HUES48 (cell line): ENCODE data around the gene ZBTB18.

Experiments
- H3K27ac ChIP-seq: one replicate; pipeline ENCODE4 v1.7.0; 2013; ENCODE audit warnings: low read depth, low read length, inconsistent platforms
- H3K27me3 ChIP-seq: 2 replicates; pipeline ENCODE4 v1.6.1; 2013; ENCODE audit warnings: mild to moderate bottlenecking, low read length; ENCODE audit not compliant: control insufficient read depth, insufficient read depth
- H3K36me3 ChIP-seq: 2 replicates; pipeline ENCODE4 v1.6.1; 2013; ENCODE audit warnings: low read length; ENCODE audit not compliant: control insufficient read depth, insufficient read depth
- H3K4me1 ChIP-seq: 2 replicates; pipeline ENCODE4 v1.6.1; 2013; ENCODE audit warnings: mild to moderate bottlenecking, low read length; ENCODE audit not compliant: control insufficient read depth, insufficient read depth
- H3K4me3 ChIP-seq: 2 replicates; pipeline ENCODE4 v1.5.1; 2013; ENCODE audit warnings: mild to moderate bottlenecking, low read depth, low read length
- H3K9ac ChIP-seq: 2 replicates; pipeline ENCODE4 v1.6.1; 2013; ENCODE audit warnings: mild to moderate bottlenecking, low read depth, low read length, moderate library complexity
- H3K9me3 ChIP-seq: 2 replicates; pipeline ENCODE4 v1.6.1; 2013; ENCODE audit warnings: low read length; ENCODE audit not compliant: control insufficient read depth, insufficient read depth

ZBTB18 gene

GRCh38 chr1:244076740-244077139, 25.7 kb downstream of the ZBTB18 start:
- H3K9me3 ChIP-seq: no peaks in the 10 kb centered on the region
- H3K27ac ChIP-seq: no peak overlapping the region
- no peaks in the 10 kb centered on the region for H3K27me3 ChIP-seq
- H3K9ac ChIP-seq: no peak overlapping the region
- H3K36me3 ChIP-seq: no peaks in the 10 kb centered on the region
- H3K4me3 ChIP-seq: no peak overlapping the region
- peaks cover 14% of the 10 kb centered on the region for H3K4me1 ChIP-seq

DNA sequence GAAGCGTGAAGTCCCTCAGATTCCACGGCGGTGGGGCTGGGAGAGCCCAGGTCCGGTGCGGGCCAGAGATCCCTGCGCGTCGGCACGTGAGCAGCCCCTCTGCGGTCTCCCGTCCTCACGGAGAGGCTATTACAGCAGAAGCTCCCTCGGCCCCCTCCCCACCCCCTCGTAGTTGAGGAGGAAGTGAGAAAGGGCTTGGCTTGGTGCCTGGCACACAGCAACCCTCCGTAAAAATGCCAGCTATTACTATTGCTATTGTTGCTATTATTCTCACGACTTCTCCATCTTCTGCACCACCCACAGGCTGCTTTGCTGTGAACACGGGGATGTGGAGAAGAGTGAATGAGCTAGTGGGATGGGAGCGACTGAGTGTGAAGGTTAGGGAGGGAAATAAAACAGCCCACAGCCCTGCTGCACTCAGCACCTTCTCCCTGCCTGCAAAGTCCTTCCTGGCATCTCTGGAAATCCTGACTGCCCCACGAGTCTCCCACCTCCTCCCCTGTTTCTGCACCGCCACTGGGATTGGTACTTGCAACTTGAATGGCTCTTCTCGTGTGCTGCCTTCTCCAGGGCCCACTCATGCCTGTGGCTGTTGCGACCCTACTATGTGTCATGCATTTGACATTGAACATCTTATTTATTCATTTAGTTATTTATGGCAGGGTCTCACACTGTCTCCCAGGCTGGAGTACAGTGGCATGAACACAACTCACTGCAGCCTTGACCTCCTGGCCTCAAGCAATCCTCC, 26.6 kb downstream of the ZBTB18 start:
- no peak overlapping the region for H3K9ac ChIP-seq
- H3K27ac ChIP-seq: no peak overlapping the region
- H3K4me1 ChIP-seq: peaks cover 14% of the 10 kb centered on the region
- H3K36me3 ChIP-seq: no peaks in the 10 kb centered on the region
- H3K27me3 ChIP-seq: no peaks in the 10 kb centered on the region
- no peaks in the 10 kb centered on the region for H3K9me3 ChIP-seq
- no peak overlapping the region for H3K4me3 ChIP-seq

GRCh38 chr1:244080343-244080929, 29.4 kb downstream of the ZBTB18 start:
- Histone ChIP-seq H3K27me3 (no peaks in the 10 kb centered on the region), H3K9ac (no peak overlapping the region), H3K27ac (no peak overlapping the region)

GRCh38 chr1:244082969-244083368, 31.9 kb downstream of the ZBTB18 start:
- Histone ChIP-seq H3K4me1 (no peaks in the 10 kb centered on the region), H3K27ac (no peak overlapping the region), H3K9ac (no peak overlapping the region), H3K4me3 (no peak overlapping the region), H3K27me3 (no peaks in the 10 kb centered on the region), H3K9me3 (no peaks in the 10 kb centered on the region), H3K36me3 (no peaks in the 10 kb centered on the region)

More at GRCh38 chr1:244080343-244080929, 29.4 kb downstream of the ZBTB18 start:
- Histone ChIP-seq H3K9me3 (no peaks in the 10 kb centered on the region), H3K36me3 (no peaks in the 10 kb centered on the region), H3K4me1 (peaks cover 7% of the 10 kb centered on the region), H3K4me3 (no peak overlapping the region)

GRCh38 chr1:244083383-244083943, 32.4 kb downstream of the ZBTB18 start:
- Histone ChIP-seq H3K9me3 (no peaks in the 10 kb centered on the region), H3K4me3 (no peak overlapping the region), H3K9ac (no peak overlapping the region), H3K27me3 (no peaks in the 10 kb centered on the region), H3K36me3 (no peaks in the 10 kb centered on the region), H3K4me1 (no peaks in the 10 kb centered on the region), H3K27ac (no peak overlapping the region)

DNA sequence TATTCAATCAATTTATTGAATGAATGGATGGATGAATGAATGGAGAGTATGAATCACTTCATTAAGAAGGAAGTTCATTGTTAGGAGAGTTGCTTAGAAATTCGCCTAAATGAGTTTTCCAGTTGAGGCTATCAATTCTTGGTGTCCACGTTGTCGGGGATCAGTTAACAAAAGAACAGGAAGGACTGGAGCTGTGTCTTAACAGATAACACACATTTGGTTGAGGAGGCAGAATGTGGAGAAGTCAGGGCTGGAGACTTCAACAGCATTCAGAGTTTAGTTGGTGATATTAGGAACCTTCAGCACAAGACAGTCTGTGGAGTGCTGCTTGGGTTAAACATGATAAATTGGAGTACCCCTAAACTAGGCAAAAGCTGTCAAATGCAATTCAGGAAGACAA, 33.7 kb downstream of the ZBTB18 start:
- Histone ChIP-seq H3K27me3 (no peaks in the 10 kb centered on the region), H3K27ac (no peak overlapping the region), H3K4me3 (no peak overlapping the region), H3K9ac (no peak overlapping the region), H3K9me3 (no peaks in the 10 kb centered on the region), H3K4me1 (no peaks in the 10 kb centered on the region), H3K36me3 (no peaks in the 10 kb centered on the region)

- no peak overlapping the region for H3K4me3 ChIP-seq
- H3K27ac ChIP-seq: no peak overlapping the region
- no peaks in the 10 kb centered on the region for H3K4me1 ChIP-seq
- no peaks in the 10 kb centered on the region for H3K36me3 ChIP-seq
- no peak overlapping the region for H3K9ac ChIP-seq
- H3K9me3 ChIP-seq: no peaks in the 10 kb centered on the region
- H3K27me3 ChIP-seq: no peaks in the 10 kb centered on the region
Observed at GRCh38 chr1:244085891-244086290, 34.8 kb downstream of the ZBTB18 start.

DNA sequence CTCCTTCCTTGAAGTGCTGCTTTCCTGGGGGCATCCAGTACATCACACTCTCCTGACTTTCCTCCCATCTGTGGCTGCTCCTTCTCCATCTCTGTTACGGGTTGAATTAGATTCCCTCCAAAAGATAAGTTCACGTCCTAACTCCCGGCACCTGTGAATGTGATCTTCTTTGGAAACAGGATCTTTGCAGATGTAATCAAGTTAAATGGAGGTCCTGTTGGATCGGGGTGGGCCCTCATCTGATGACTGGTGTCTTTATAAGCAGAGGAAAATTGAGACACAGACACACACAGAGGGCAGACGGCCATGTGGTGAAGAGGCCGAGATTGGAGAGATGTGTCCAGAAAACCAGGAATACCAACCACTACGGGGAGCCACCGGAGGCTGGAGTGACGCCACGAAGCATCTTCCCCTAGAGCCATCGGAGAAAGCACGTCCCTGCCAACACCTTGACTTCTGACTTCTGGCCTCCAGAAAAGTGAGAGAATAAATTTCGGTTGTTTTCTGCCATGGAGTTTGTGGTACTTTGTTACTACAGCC, 36.0 kb downstream of the ZBTB18 start:
- Histone ChIP-seq H3K27ac (no peak overlapping the region), H3K27me3 (no peaks in the 10 kb centered on the region)

DNA sequence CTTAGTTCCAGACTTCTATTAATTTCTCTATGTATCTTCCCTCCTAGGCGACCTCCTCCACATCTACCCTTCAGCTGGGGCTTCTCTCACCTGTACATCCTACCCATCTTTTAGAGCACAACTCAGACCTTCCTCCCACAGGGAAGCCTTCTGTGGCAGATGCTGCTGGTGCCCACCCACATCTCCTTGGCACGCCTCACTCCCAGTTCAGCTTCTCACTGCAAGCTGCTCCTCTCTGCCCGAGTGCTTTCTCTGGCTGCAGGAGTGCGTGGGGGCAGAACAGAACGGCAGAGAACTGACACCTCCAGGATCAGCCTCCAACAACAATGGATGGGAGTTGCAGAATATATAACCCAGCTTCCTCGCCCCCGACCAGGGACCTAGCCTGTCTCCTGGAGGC, 36.5 kb downstream of the ZBTB18 start:
- Histone ChIP-seq H3K9me3 (no peaks in the 10 kb centered on the region), H3K4me3 (no peak overlapping the region), H3K9ac (no peak overlapping the region), H3K27me3 (no peaks in the 10 kb centered on the region), H3K36me3 (no peaks in the 10 kb centered on the region), H3K4me1 (no peaks in the 10 kb centered on the region), H3K27ac (no peak overlapping the region)

More for the DNA sequence above, 36.0 kb downstream of the ZBTB18 start:
- H3K9ac ChIP-seq: no peak overlapping the region
- no peaks in the 10 kb centered on the region for H3K4me1 ChIP-seq
- H3K36me3 ChIP-seq: no peaks in the 10 kb centered on the region
- H3K9me3 ChIP-seq: no peaks in the 10 kb centered on the region
- no peak overlapping the region for H3K4me3 ChIP-seq

DNA sequence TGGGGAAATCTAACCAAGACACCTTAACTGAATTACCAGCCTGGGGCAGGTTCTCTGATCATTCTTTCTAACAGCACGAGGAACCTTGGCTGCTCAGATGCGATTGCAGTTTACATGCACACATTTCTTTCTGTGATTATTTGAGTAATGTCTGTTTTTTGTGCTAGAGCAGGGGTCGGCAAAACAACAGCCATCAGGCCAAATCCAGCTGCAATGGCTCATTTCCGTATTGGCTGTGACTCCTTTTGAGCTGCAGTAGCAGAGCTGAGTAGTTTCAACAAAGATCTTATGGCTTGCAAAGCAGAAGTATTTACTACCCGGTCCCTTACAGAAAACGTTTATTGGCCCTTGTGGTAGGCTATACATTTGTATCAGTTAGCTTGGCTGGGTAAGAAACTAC, 37.1 kb downstream of the ZBTB18 start:
- Histone ChIP-seq H3K27me3 (no peaks in the 10 kb centered on the region), H3K4me1 (no peaks in the 10 kb centered on the region), H3K36me3 (no peaks in the 10 kb centered on the region), H3K9ac (no peak overlapping the region), H3K27ac (no peak overlapping the region), H3K9me3 (no peaks in the 10 kb centered on the region), H3K4me3 (no peak overlapping the region)

DNA sequence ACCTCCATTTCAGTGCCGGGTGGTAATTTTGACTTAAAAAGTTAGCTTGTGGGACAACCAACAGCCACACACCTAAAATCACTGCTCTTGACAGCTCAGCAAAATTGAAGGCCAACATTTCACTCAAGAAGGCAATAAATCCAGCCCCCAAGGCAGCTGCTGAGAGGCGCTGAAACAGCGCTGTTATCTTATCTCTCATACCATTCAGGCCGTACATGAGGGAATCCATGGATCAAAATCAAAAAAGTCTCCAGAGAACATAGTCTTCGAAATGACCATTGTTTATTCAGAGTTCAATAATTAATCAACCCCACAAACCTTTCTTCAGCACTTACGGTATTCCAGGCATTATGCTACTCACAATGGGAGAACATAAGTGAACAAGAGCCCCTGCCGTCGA, 38.5 kb downstream of the ZBTB18 start:
- Histone ChIP-seq H3K9ac (no peak overlapping the region), H3K4me3 (no peak overlapping the region), H3K36me3 (no peaks in the 10 kb centered on the region), H3K9me3 (no peaks in the 10 kb centered on the region), H3K4me1 (no peaks in the 10 kb centered on the region), H3K27me3 (no peaks in the 10 kb centered on the region), H3K27ac (no peak overlapping the region)
